Measurements from ENCODE around the gene IKZF1.

DNA sequence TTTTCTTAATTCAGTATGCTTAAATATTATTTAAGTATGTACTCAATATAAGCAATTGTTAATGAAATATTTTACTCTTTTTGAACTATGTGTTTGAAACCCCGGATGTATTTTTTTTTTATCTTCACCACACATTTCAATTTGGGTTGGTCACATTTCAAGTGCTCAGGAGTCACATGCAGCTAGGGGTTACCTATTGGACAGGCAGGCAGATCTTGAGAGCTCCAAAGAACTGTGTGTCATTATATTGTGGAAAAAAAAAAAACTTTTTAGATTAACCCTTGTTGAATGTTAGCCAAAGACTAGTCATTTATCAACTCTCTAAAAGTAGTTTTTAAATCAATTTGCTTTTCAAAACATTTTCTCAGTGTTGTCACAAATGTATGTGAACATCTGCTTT lies 37.2 kb downstream of the IKZF1 start:
- TF ChIP-seq EZH2phosphoT487 (IDR thresholded peaks at IDR 0.05; ENCODE audit: borderline replicate concordance) (no peak), FOSL1 (IDR thresholded peaks at IDR 0.05; ENCODE audit: low read depth) (no peak), EZH2 (IDR thresholded peaks at IDR 0.05) (no peak), CTCF (IDR thresholded peaks at IDR 0.05 in 2 of 3, conservative IDR thresholded peaks at IDR 0.05 in 1 of 3; ENCODE audit: borderline replicate concordance in 1 of 3, insufficient read depth in 1 of 3, low read depth in 2 of 3, low read length in 2 of 3) (no peak), POLR2A (IDR thresholded peaks at IDR 0.05; ENCODE audit: borderline replicate concordance, extremely low read depth, insufficient read depth, insufficient read length) (no peak)
